HepG2 (cell line): ENCODE results near the gene OBSL1. TPM values are rescaled to one million over a fixed set of nuclear protein-coding genes. Genes with fewer than 3 reads are reported as not detected.
A peak's percentile ranks its signal among the peaks of the same experiment; 100 is the strongest.

Experiments
- ATAC-seq: fragments of 200-7000 bp; cut with Tn5 transposase; 3 replicates; pipeline ENCODE4 v1.9.1; 2020; ENCODE audit warnings: mild to moderate bottlenecking, moderate library complexity
- BruUV-seq: library from RNA; stranded (reverse); fragments of 400-500 nt; replicated peaks from 2 replicates; lab custom pipeline; 2021; lab: Mats Ljungman, UMichigan
- CTCF ChIA-PET: fragments of 300-600 bp; formaldehyde crosslinking; extraction: SDS; loops from one replicate; lab custom pipeline; 2021; ENCODE audit warnings: low total read pairs, inconsistent platforms, low intra/inter-chr PET ratio; lab: Yijun Ruan, JAX
- POLR2A ChIA-PET: fragments of 350-600 bp; sonication (Branson Sonifier 250); formaldehyde crosslinking; loops from one replicate; lab custom pipeline; 2020; ENCODE audit warnings: antibody characterized with exemption, inconsistent platforms; lab: Yijun Ruan, JAX
- DNase-seq: peaks from one replicate; pipeline ENCODE4 v3.0.0-alpha.2; 2015; ENCODE audit warnings: low spot score
- FAIRE-seq: peaks from 3 replicates; lab custom pipeline; 2011; peaks lifted over from hg19 to GRCh38; lab: Jason Lieb, UNC
- H2AFZ ChIP-seq: one replicate; pipeline ENCODE4 v1.6.1; 2011; ENCODE audit warnings: low read length, inconsistent platforms
- H3K27ac ChIP-seq: fragments of 300-600 bp; 3 replicates; pipeline ENCODE4 v1.8.0; 2011; ENCODE audit warnings: mixed run types, mild to moderate bottlenecking, mixed read lengths, low read length, inconsistent platforms; ENCODE audit not compliant: insufficient read depth; ENCODE audit errors: extremely low read length
- H3K27me3 ChIP-seq, 2 experiments: fragments of 200-600 bp in 1 of 2; 2 replicates in 1 of 2; 3 replicates in 1 of 2; pipeline versions ENCODE4 v1.6.0 to v1.8.0; 2011; ENCODE audit warnings: low read length in 2 of 2, mild to moderate bottlenecking in 2 of 2, moderate library complexity in 2 of 2, inconsistent platforms in 1 of 2; ENCODE audit not compliant: insufficient read depth in 2 of 2, control insufficient read depth in 1 of 2
- H3K36me3 ChIP-seq, 2 experiments: fragments of 200-600 bp in 1 of 2; replicated peaks in 1 of 2; 2 replicates in 1 of 2; 3 replicates in 1 of 2; pipeline versions ENCODE4 v1.5.1 to v1.8.0; 2011; ENCODE audit warnings: low read length in 2 of 2, inconsistent platforms in 1 of 2; ENCODE audit not compliant: insufficient read depth in 2 of 2, control insufficient read depth in 1 of 2
- H3K4me1 ChIP-seq: 2 replicates; pipeline ENCODE4 v1.5.1; 2012; ENCODE audit warnings: low read length, inconsistent platforms; ENCODE audit not compliant: insufficient read depth
- H3K4me2 ChIP-seq: 2 replicates; pipeline ENCODE4 v1.6.0; 2011; ENCODE audit warnings: low read depth, low read length, inconsistent platforms
- H3K4me3 ChIP-seq, 3 experiments: fragments of 200-600 bp in 1 of 3; sonication (generic), shearing (Covaris generic) in 1 of 3; replicated peaks in 1 of 3; 2 replicates each; pipeline ENCODE4 v1.5.1; 2011 to 2016; ENCODE audit warnings: low read length in 3 of 3, inconsistent platforms in 2 of 3, low read depth in 2 of 3, mild to moderate bottlenecking in 2 of 3, control low read depth in 1 of 3, mixed read lengths in 1 of 3; ENCODE audit not compliant: insufficient read depth in 1 of 3
- H3K79me2 ChIP-seq: one replicate; pipeline ENCODE4 v1.6.1; 2011; ENCODE audit warnings: low read length, inconsistent platforms; ENCODE audit not compliant: insufficient read depth
- H3K9ac ChIP-seq: 2 replicates; pipeline ENCODE4 v1.6.0; 2011; ENCODE audit warnings: mild to moderate bottlenecking, low read depth, low read length, inconsistent platforms; ENCODE audit not compliant: insufficient read depth
- H3K9me3 ChIP-seq: 2 replicates; pipeline ENCODE4 v1.5.1; 2012; ENCODE audit warnings: mild to moderate bottlenecking, low read length
- H4K20me1 ChIP-seq: 2 replicates; pipeline ENCODE4 v1.6.0; 2011; ENCODE audit warnings: inconsistent platforms, mild to moderate bottlenecking, low read length, moderate library complexity; ENCODE audit not compliant: insufficient read depth
- HDAC1 ChIP-seq: sonication (generic); formaldehyde crosslinking; IDR thresholded peaks from 2 replicates; pipeline ENCODE4 v1.5.1; 2020; ENCODE audit warnings: mild to moderate bottlenecking, missing genetic modification reagents
- PAX8 ChIP-seq: sonication (generic); formaldehyde crosslinking; IDR thresholded peaks from 2 replicates; pipeline ENCODE4 v1.8.0; 2022; ENCODE audit warnings: mild to moderate bottlenecking, missing genetic modification reagents, borderline replicate concordance
- PTBP1 ChIP-seq: fragments of 200-400 bp; formaldehyde crosslinking; IDR thresholded peaks from 2 replicates; pipeline ENCODE4 v1.6.1; 2018; ENCODE audit warnings: low read length, low read depth; ENCODE audit not compliant: poor library complexity, severe bottlenecking
- RXRA ChIP-seq: sonication (generic); formaldehyde crosslinking; IDR thresholded peaks from 2 replicates; pipeline ENCODE4 v1.5.1; 2020; ENCODE audit warnings: missing genetic modification reagents
- SOX6 ChIP-seq, 2 experiments: fragments of 450-650 bp in 1 of 2; sonication (generic) in 1 of 2; formaldehyde crosslinking in 1 of 2; IDR thresholded peaks; 2 replicates each; pipeline versions ENCODE4 v1.4.0 to v1.6.1; 2017 to 2020; ENCODE audit warnings: antibody characterized with exemption in 1 of 2, mild to moderate bottlenecking in 1 of 2, missing genetic modification reagents in 1 of 2
- TBX2 ChIP-seq: sonication (generic); formaldehyde crosslinking; IDR thresholded peaks from 2 replicates; pipeline ENCODE4 v1.5.0; 2020; ENCODE audit warnings: missing genetic modification reagents, mild to moderate bottlenecking, borderline replicate concordance
- ZNF280D ChIP-seq: sonication (generic); formaldehyde crosslinking; IDR thresholded peaks from 2 replicates; pipeline ENCODE4 v1.5.1; 2020; ENCODE audit warnings: mild to moderate bottlenecking, missing genetic modification reagents
- WGBS: methylation state at CpG from one replicate; pipeline ENCODE4 v1.1.6; 2017; ENCODE audit warnings: low lambda C conversion rate; 5-methylcytosine and 5-hydroxymethylcytosine counted together
- in situ Hi-C: cut with HindIII; loops from 2 replicates; pipeline ENCODE4 v1.10.0; 2017; ENCODE audit warnings: low pct_unique_long_range_greater_than_20kb; ENCODE audit not compliant: extremely low pct_ligation_motif_present
- intact Hi-C: fragments of 100-400 bp; cut with micrococcal nuclease; formaldehyde crosslinking; loops from one replicate; pipeline ENCODE4 v1.10.0; 2022; ENCODE audit not compliant: unreplicated experiment
- polyA plus RNA-seq, 8 experiments: library from polyadenylated mRNA; depleted of rRNA in 3 of 8; stranded (reverse) in 7 of 8; unstranded in 1 of 8; fragments of >200 nt; fragmentation: Illumina TruSeq in 4 of 8; extraction: Trizol in 4 of 8; gene quantifications; 2 replicates each; pipeline versions ENCODE4 v1.2.1 to v1.2.3, GENCODE V29; 2011 to 2016; ENCODE audit warnings: low read depth in 4 of 8, missing spikeins in 1 of 8, mixed read lengths in 1 of 8; ENCODE audit not compliant: insufficient read depth in 1 of 8
- total RNA-seq, 5 experiments: library from RNA; depleted of rRNA; stranded (reverse); fragments of >200 nt; fragmentation: Illumina TruSeq; extraction: Trizol; gene quantifications; 2 replicates each; pipeline ENCODE4 v1.2.3, GENCODE V29; 2016; ENCODE audit warnings: low read depth in 1 of 5
- TF ChIP-seq, protein P1 (sequence below): sonication (generic); formaldehyde crosslinking; IDR thresholded peaks from 2 replicates; pipeline ENCODE4 v1.5.0; 2020; ENCODE audit warnings: mild to moderate bottlenecking, missing genetic modification reagents
- TF ChIP-seq, protein P2 (sequence below): sonication (generic); formaldehyde crosslinking; IDR thresholded peaks from 2 replicates; pipeline ENCODE4 v1.4.0; 2020; ENCODE audit warnings: mild to moderate bottlenecking, missing genetic modification reagents
- TF ChIP-seq, protein P3 (sequence below): sonication (generic); formaldehyde crosslinking; IDR thresholded peaks from 2 replicates; pipeline ENCODE4 v1.8.0; 2022; ENCODE audit warnings: mild to moderate bottlenecking, missing genetic modification reagents

The OBSL1 gene
- total and polyA plus RNA-seq, 2 of the 13 experiments (the other 11 are each of a cell fraction or from before 2014, with no cell fraction given) = 86.7 to 218 TPM

GRCh38 chr2:219508971-219509779 is 62.2 kb downstream of the OBSL1 start:
- intact Hi-C loops = no loop called here
- POLR2A ChIA-PET = interaction anchor here (0.7 to 7.7 kb wide), 4 partner anchors 10 to 121 kb away, joined by 3 to 94 read pairs (median 8); partner anchors contain the start of genes DNPEP, GMPPA and OBSL1
- TF ChIP-seq PTBP1 = no peak
- TF ChIP-seq, protein P1, sequence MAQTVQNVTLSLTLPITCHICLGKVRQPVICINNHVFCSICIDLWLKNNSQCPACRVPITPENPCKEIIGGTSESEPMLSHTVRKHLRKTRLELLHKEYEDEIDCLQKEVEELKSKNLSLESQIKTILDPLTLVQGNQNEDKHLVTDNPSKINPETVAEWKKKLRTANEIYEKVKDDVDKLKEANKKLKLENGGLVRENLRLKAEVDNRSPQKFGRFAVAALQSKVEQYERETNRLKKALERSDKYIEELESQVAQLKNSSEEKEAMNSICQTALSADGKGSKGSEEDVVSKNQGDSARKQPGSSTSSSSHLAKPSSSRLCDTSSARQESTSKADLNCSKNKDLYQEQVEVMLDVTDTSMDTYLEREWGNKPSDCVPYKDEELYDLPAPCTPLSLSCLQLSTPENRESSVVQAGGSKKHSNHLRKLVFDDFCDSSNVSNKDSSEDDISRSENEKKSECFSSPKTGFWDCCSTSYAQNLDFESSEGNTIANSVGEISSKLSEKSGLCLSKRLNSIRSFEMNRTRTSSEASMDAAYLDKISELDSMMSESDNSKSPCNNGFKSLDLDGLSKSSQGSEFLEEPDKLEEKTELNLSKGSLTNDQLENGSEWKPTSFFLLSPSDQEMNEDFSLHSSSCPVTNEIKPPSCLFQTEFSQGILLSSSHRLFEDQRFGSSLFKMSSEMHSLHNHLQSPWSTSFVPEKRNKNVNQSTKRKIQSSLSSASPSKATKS (CRISPR knock-in tag) = no peak
- TF ChIP-seq HDAC1 (CRISPR knock-in tag) = no peak
- no peak for TF ChIP-seq SOX6 (IDR thresholded peaks at IDR 0.05)
- 0 out of 2 replicates have a peak, but pooled peaks have one; percentile 2 for TF ChIP-seq SOX6 (CRISPR knock-in tag; IDR thresholded peaks at IDR 0.05)
- TF ChIP-seq, protein P2, sequence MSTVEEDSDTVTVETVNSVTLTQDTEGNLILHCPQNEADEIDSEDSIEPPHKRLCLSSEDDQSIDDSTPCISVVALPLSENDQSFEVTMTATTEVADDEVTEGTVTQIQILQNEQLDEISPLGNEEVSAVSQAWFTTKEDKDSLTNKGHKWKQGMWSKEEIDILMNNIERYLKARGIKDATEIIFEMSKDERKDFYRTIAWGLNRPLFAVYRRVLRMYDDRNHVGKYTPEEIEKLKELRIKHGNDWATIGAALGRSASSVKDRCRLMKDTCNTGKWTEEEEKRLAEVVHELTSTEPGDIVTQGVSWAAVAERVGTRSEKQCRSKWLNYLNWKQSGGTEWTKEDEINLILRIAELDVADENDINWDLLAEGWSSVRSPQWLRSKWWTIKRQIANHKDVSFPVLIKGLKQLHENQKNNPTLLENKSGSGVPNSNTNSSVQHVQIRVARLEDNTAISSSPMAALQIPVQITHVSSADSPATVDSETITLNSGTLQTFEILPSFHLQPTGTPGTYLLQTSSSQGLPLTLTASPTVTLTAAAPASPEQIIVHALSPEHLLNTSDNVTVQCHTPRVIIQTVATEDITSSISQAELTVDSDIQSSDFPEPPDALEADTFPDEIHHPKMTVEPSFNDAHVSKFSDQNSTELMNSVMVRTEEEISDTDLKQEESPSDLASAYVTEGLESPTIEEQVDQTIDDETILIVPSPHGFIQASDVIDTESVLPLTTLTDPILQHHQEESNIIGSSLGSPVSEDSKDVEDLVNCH (CRISPR knock-in tag) = no peak
- 0 out of 2 replicates have a peak, but pooled peaks have one; percentile 9 for TF ChIP-seq PAX8
- TF ChIP-seq RXRA (CRISPR knock-in tag) = 0 out of 2 replicates have a peak, but pooled peaks have one; percentile 34
- TF ChIP-seq TBX2 (CRISPR knock-in tag) = peak; percentile 35; the same call in 1 of the 2 replicates
- TF ChIP-seq, protein P3, sequence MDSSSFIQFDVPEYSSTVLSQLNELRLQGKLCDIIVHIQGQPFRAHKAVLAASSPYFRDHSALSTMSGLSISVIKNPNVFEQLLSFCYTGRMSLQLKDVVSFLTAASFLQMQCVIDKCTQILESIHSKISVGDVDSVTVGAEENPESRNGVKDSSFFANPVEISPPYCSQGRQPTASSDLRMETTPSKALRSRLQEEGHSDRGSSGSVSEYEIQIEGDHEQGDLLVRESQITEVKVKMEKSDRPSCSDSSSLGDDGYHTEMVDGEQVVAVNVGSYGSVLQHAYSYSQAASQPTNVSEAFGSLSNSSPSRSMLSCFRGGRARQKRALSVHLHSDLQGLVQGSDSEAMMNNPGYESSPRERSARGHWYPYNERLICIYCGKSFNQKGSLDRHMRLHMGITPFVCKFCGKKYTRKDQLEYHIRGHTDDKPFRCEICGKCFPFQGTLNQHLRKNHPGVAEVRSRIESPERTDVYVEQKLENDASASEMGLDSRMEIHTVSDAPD (CRISPR knock-in tag) = no peak
- TF ChIP-seq ZNF280D (CRISPR knock-in tag) = no peak

More at GRCh38 chr2:219508971-219509779, 62.2 kb downstream of the OBSL1 start:
- CTCF ChIA-PET = interaction anchor here (1.0 to 1.9 kb wide), 6 partner anchors 15 to 133 kb away, joined by 3 to 26 read pairs (median 8); a partner anchor contains a TSS
- Histone ChIP-seq H3K9me3 (no peaks in the 10 kb centered on the region), H3K4me1 (peaks cover 32% of the 10 kb centered on the region), H3K79me2 (no peaks in the 10 kb centered on the region), H3K9ac (no peak overlapping the region), H2AFZ (no peak overlapping the region), H3K27me3 (peaks cover 8 to 33% of the 10 kb centered on the region in 2 experiments), H3K4me3 (peak overlapping the region in 1 of 3 experiments; percentile 70; a peak in 1 of 6 replicates), H3K36me3 (peaks cover 10 to 18% of the 10 kb centered on the region in 2 experiments; a peak in 4 of 5 replicates), H4K20me1 (peaks cover 11% of the 10 kb centered on the region; the same call in 1 of the 2 replicates), H3K27ac (no peak overlapping the region), H3K4me2 (peak overlapping the region; percentile 96)
- BruUV-seq = no TSS peak
- FAIRE-seq = no peak
- peak; percentile 31 for ATAC-seq
- 53% methylated on average over 13 of the region's 14 CpGs for whole genome bisulfite sequencing
- in situ Hi-C loops = no loop called here
- DNase-seq = no peak
